ENCODE results near the gene TICAM1. TPM values are rescaled to one million over a fixed set of nuclear protein-coding genes. Genes with fewer than 3 reads are reported as not detected.

TICAM1 gene
- total and polyA plus RNA-seq, 10 of the 15 experiments (the other 5 are each of a cell fraction or from before 2014, with no cell fraction given), result 0.31 to 31.1 (median 5.3) TPM

- peak in 1 of 2 experiments; percentile 55; a peak in 2 of 4 replicates for TF ChIP-seq IKZF2 (IDR thresholded peaks at IDR 0.05)
- TF ChIP-seq SMC3 (IDR thresholded peaks at IDR 0.05; ENCODE audit: borderline replicate concordance, low read length), result peak; percentile 89
- no peak for TF ChIP-seq ETV6 (conservative IDR thresholded peaks at IDR 0.05 in 1 of 2, IDR thresholded peaks at IDR 0.05 in 1 of 2; ENCODE audit: borderline replicate concordance in 1 of 2, low read depth in 1 of 2)
- TF ChIP-seq HCFC1 (IDR thresholded peaks at IDR 0.05; ENCODE audit: low read length), result no peak
- TF ChIP-seq ELK1 (IDR thresholded peaks at IDR 0.05; ENCODE audit: low read depth, low read length), result no peak
- TF ChIP-seq SMAD5 (IDR thresholded peaks at IDR 0.05; ENCODE audit: low read depth), result no peak
- no peak for TF ChIP-seq ZNF622 (IDR thresholded peaks at IDR 0.05)
- TF ChIP-seq, protein P1, sequence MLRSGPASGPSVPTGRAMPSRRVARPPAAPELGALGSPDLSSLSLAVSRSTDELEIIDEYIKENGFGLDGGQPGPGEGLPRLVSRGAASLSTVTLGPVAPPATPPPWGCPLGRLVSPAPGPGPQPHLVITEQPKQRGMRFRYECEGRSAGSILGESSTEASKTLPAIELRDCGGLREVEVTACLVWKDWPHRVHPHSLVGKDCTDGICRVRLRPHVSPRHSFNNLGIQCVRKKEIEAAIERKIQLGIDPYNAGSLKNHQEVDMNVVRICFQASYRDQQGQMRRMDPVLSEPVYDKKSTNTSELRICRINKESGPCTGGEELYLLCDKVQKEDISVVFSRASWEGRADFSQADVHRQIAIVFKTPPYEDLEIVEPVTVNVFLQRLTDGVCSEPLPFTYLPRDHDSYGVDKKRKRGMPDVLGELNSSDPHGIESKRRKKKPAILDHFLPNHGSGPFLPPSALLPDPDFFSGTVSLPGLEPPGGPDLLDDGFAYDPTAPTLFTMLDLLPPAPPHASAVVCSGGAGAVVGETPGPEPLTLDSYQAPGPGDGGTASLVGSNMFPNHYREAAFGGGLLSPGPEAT (IDR thresholded peaks at IDR 0.05; ENCODE audit: low read depth), result no peak
- TF ChIP-seq MAX (IDR thresholded peaks at IDR 0.05; ENCODE audit: low read depth, low read length), result no peak
- TF ChIP-seq TCF7 (IDR thresholded peaks at IDR 0.05; ENCODE audit: borderline replicate concordance), result no peak
- TF ChIP-seq, protein P2, sequence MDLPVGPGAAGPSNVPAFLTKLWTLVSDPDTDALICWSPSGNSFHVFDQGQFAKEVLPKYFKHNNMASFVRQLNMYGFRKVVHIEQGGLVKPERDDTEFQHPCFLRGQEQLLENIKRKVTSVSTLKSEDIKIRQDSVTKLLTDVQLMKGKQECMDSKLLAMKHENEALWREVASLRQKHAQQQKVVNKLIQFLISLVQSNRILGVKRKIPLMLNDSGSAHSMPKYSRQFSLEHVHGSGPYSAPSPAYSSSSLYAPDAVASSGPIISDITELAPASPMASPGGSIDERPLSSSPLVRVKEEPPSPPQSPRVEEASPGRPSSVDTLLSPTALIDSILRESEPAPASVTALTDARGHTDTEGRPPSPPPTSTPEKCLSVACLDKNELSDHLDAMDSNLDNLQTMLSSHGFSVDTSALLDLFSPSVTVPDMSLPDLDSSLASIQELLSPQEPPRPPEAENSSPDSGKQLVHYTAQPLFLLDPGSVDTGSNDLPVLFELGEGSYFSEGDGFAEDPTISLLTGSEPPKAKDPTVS (IDR thresholded peaks at IDR 0.05; ENCODE audit: low read depth, low read length), result no peak
- no peak for TF ChIP-seq CREB1 (IDR thresholded peaks at IDR 0.05; ENCODE audit: low read depth)
- no peak for TF ChIP-seq ZBED1 (IDR thresholded peaks at IDR 0.05; ENCODE audit: borderline replicate concordance)
- TF ChIP-seq ZNF24 (IDR thresholded peaks at IDR 0.05), result no peak
- no peak for TF ChIP-seq ZBTB4 (CRISPR knock-in tag; IDR thresholded peaks at IDR 0.05)
- TF ChIP-seq SREBF2 (IDR thresholded peaks at IDR 0.05; ENCODE audit: low read length), result no peak
Measured at GRCh38 chr19:4811328-4812131, 20.0 kb downstream of the TICAM1 start (continued).
